Activated naive CD8-positive, alpha-beta T cell (primary cell): Measurements from ENCODE around the gene SOX1.

Experiments used
- H3K27ac Mint-ChIP-seq: one replicate; pipeline ENCODE4 v1.8.0; 2021; ENCODE audit warnings: mixed read lengths
- H3K27me3 Mint-ChIP-seq: one replicate; pipeline ENCODE4 v1.8.0; 2021; ENCODE audit warnings: mixed read lengths
- H3K36me3 Mint-ChIP-seq: one replicate; pipeline ENCODE4 v1.8.0; 2021; ENCODE audit warnings: mixed read lengths
- H3K4me1 Mint-ChIP-seq: one replicate; pipeline ENCODE4 v1.8.0; 2021; ENCODE audit warnings: low read depth, mixed read lengths
- H3K4me3 Mint-ChIP-seq: one replicate; pipeline ENCODE4 v1.8.0; 2021; ENCODE audit warnings: mild to moderate bottlenecking, mixed read lengths
- H3K9me3 Mint-ChIP-seq: one replicate; pipeline ENCODE4 v1.8.0; 2021; ENCODE audit warnings: low read depth, mixed read lengths

Gene SOX1

DNA sequence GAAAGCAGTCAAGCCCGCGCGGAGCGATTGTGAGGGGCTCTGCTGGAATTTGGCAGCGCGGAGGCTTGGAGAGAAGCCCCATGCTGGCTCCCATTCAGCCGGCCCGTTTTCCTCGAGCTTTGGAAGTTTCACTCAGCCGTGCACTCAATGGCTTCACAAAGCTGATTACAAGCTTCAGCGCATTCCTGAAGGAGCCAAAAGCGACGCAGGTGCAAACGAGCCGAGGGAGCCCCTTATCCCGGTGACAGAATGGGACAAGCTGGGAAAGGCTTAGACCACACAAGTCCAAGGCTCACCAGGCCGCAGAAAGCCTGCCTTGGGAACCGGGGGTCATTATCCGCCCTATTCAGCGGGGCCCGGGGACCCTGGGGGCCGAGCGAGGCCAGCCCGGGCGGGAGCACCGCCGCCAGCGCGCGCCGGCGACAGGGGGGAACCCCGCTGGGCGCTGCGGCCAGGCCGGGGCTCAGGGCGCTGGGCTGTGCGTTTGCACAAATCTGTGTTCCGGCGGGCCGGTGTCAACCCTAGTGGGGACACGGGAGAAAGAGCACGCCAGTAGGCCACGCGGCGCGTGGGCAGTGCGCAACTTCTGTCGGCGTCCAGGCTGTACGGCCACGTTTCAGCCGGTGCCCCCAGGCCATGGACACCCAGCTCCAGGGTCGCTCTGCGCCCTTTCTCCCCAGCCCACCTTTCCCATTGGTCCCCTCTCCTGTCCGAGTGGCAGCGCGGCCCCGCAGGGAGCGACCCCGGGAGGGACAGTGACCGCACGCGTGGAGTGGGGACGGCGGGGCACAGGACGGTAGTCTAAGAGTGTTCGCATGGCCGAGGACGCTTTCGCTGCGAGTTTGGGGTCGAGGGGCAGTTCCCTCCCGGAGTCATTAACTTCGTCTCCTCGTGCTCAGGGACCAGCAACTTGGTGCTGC, 37.3 kb downstream of the SOX1 start:
- Mint-ChIP-seq H3K27ac (no peak overlapping the region), H3K36me3 (no peaks in the 10 kb centered on the region), H3K9me3 (no peaks in the 10 kb centered on the region), H3K4me3 (no peak overlapping the region), H3K27me3 (peaks cover 28% of the 10 kb centered on the region), H3K4me1 (peaks cover 1% of the 10 kb centered on the region)

- Mint-ChIP-seq H3K36me3 (no peaks in the 10 kb centered on the region), H3K27me3 (peaks cover 29% of the 10 kb centered on the region), H3K9me3 (no peaks in the 10 kb centered on the region), H3K4me1 (peaks cover 1% of the 10 kb centered on the region), H3K27ac (no peak overlapping the region), H3K4me3 (no peak overlapping the region)
Observed at GRCh38 chr13:112104881-112105234, 37.9 kb downstream of the SOX1 start.

DNA sequence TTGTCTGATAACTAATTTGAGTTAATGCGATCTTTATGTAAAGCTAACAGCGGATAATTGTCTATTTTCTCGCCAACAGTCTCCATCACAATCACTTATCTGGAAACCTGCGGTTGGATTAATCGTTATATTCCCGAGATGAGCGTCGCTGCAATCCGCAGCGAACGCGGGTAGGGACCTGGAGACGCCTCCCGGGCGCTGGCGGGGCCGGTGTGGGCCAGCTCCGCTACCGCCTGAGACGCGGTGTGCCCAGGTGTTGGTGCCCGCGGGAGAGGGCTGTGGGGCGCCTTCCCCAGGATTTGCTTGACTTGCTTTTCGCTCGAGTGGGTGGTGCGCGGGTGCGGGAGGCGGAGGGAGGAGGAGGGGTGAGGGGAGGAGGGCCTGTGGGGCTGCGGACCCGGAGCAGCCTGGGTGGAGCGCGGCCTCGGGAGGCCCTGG, 38.3 kb downstream of the SOX1 start:
- H3K9me3 Mint-ChIP-seq = no peaks in the 10 kb centered on the region
- peaks cover 1% of the 10 kb centered on the region for H3K4me1 Mint-ChIP-seq
- no peak overlapping the region for H3K27ac Mint-ChIP-seq
- no peaks in the 10 kb centered on the region for H3K36me3 Mint-ChIP-seq
- no peak overlapping the region for H3K4me3 Mint-ChIP-seq
- peaks cover 31% of the 10 kb centered on the region for H3K27me3 Mint-ChIP-seq

GRCh38 chr13:112105892-112106291, 38.9 kb downstream of the SOX1 start:
- no peak overlapping the region for H3K27ac Mint-ChIP-seq
- H3K27me3 Mint-ChIP-seq = peaks cover 33% of the 10 kb centered on the region
- peaks cover 1% of the 10 kb centered on the region for H3K4me1 Mint-ChIP-seq
- no peaks in the 10 kb centered on the region for H3K9me3 Mint-ChIP-seq
- no peak overlapping the region for H3K4me3 Mint-ChIP-seq
- H3K36me3 Mint-ChIP-seq = no peaks in the 10 kb centered on the region

GRCh38 chr13:112106478-112107141, 39.7 kb downstream of the SOX1 start:
- H3K4me3 Mint-ChIP-seq = no peak overlapping the region
- no peaks in the 10 kb centered on the region for H3K9me3 Mint-ChIP-seq
- peaks cover 1% of the 10 kb centered on the region for H3K4me1 Mint-ChIP-seq
- H3K27me3 Mint-ChIP-seq = peaks cover 31% of the 10 kb centered on the region
- no peak overlapping the region for H3K27ac Mint-ChIP-seq
- no peaks in the 10 kb centered on the region for H3K36me3 Mint-ChIP-seq

DNA sequence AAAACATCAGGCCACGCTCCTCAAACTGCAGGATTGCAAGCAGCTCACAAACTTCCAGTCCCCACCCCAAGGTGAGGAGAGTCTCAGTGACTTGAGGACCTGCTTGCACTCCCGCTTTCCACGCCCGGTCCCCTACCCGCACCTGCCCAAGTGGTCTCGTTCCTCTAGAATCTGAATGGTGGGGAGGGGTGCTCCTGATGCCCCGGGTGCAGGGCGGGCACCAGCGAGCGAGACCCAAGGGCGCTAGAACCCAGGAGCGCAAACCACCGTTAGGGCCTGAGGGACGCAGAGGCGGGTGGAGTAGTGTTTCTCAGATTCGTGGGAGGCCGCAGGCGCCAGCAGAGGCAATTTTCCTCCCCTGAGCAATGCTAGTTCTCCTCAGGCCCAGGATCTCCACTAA, 40.3 kb downstream of the SOX1 start:
- Mint-ChIP-seq H3K27me3 (peaks cover 27% of the 10 kb centered on the region), H3K27ac (no peak overlapping the region), H3K4me1 (peaks cover 1% of the 10 kb centered on the region), H3K4me3 (no peak overlapping the region), H3K36me3 (no peaks in the 10 kb centered on the region), H3K9me3 (no peaks in the 10 kb centered on the region)

DNA sequence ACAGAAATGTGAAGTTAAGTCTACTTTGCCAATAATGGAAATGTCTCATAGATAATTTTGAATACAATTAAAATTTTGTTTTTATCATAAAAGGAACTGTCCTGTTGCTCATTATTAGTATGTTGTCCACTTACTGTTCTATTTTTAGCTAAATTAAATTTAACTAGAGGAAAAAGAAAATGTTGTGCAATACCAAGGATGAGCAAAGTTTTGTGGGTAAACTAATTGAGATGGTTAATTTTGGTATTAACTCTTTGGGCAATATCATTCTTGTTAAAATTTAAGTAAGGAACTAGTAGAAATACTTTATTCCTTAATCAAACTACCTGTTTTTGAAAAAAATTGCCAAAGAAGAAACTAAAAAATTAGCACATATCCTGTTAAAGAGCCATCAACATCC, 43.5 kb downstream of the SOX1 start:
- no peaks in the 10 kb centered on the region for H3K36me3 Mint-ChIP-seq
- no peak overlapping the region for H3K4me3 Mint-ChIP-seq
- no peaks in the 10 kb centered on the region for H3K9me3 Mint-ChIP-seq
- H3K27ac Mint-ChIP-seq = no peak overlapping the region
- H3K27me3 Mint-ChIP-seq = peaks cover 29% of the 10 kb centered on the region
- no peaks in the 10 kb centered on the region for H3K4me1 Mint-ChIP-seq

DNA sequence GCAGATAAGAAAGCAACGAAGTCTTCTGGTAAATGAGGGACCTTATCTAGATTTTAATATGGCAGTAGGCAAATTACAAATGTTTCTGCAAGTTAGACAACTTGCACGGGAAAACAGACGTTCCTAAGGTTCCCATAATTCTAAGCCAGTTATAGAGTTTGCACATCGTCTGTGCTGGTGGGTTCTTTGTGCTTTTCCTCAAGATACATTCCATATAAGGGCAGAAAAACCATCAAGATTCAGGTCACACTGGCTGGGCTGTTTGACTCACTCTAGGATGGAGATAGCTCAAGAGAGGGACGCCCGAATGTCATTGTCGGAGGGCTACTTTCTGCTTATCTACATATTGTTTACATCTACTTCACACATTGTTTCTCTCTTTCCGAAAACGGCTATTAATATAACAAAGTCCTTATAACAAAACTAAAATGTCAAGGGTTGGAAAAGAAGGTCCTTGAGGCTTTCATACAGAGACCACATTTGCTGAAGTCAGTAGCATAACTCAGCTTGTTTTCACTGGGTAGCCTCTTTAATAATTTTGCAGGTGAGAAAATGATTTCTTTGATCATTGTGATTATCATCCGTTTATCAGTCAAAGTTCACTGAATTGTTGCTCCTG, 44.4 kb downstream of the SOX1 start:
- Mint-ChIP-seq H3K27me3 (peaks cover 25% of the 10 kb centered on the region), H3K36me3 (no peaks in the 10 kb centered on the region), H3K4me1 (no peaks in the 10 kb centered on the region), H3K27ac (no peak overlapping the region), H3K4me3 (no peak overlapping the region), H3K9me3 (no peaks in the 10 kb centered on the region)

- no peak overlapping the region for H3K27ac Mint-ChIP-seq
- H3K9me3 Mint-ChIP-seq = no peaks in the 10 kb centered on the region
- no peak overlapping the region for H3K4me3 Mint-ChIP-seq
- H3K27me3 Mint-ChIP-seq = peaks cover 24% of the 10 kb centered on the region
- no peaks in the 10 kb centered on the region for H3K36me3 Mint-ChIP-seq
- H3K4me1 Mint-ChIP-seq = no peaks in the 10 kb centered on the region
Observed at GRCh38 chr13:112112534-112113276, 45.8 kb downstream of the SOX1 start.

DNA sequence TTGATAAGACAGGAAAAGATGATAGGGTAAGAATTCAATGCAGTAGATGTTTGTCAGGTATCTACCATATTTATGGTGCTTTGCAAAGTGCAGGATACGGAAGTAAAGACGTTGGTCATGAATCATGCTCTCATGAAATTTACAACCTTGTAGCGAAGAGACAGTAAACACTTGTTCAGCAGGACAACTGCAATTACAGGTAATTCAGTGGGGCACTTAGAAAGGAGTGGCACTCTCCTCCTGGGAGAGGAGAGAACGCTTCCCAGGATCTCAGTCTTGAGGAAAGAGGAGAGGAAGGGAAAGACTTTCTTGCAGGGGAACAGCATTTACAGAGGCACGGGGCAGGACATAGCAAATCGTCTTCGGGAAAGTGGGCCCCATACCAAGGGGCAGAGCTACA, 46.4 kb downstream of the SOX1 start:
- Mint-ChIP-seq H3K27me3 (peaks cover 24% of the 10 kb centered on the region), H3K4me1 (no peaks in the 10 kb centered on the region), H3K9me3 (no peaks in the 10 kb centered on the region)

DNA sequence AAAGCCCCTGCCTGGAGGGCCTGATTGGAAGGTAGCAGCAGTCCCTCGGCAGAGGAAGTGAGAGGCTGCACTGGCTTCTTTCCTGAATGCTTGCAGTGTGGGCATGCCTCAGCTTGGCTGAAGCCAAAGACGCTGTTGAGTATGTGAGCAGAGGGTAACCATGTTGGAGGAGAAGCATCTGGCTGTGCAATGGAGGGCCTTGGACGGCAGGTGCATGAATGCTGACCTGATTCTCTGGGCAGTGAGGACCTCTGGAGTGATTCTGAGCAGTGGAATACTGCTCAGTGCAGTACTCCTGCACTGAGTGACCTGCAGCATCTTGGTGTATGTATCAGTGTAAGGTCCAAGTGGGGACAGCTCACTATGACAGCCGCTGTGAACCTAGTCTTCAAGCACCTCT, 46.9 kb downstream of the SOX1 start:
- Mint-ChIP-seq H3K27ac (no peak overlapping the region), H3K4me1 (no peaks in the 10 kb centered on the region), H3K4me3 (no peak overlapping the region), H3K27me3 (peaks cover 19% of the 10 kb centered on the region), H3K36me3 (no peaks in the 10 kb centered on the region), H3K9me3 (no peaks in the 10 kb centered on the region)

More for the DNA sequence above, 46.4 kb downstream of the SOX1 start:
- Mint-ChIP-seq H3K4me3 (no peak overlapping the region), H3K27ac (no peak overlapping the region), H3K36me3 (no peaks in the 10 kb centered on the region)

DNA sequence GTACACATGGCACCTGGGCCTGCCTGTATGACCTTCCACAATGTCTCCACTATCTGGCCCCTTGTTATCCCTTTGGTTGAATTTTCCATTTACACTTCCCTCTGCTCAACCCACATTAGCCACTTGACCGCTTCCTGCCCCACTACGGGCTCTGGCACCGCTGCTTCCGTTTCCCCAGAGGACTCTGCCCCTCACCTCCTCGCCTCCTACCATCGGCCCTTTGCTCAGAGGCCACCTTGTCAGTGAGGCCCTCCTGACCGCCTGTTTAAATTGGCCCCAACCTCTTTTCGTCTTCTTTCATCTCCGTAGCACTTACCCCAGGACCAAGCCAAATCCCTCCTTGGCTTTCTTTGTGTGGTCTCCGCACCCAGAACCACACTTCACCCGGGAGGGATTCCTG, 47.4 kb downstream of the SOX1 start:
- Mint-ChIP-seq H3K36me3 (no peaks in the 10 kb centered on the region), H3K27me3 (peaks cover 19% of the 10 kb centered on the region), H3K27ac (no peak overlapping the region), H3K4me1 (no peaks in the 10 kb centered on the region), H3K4me3 (no peak overlapping the region), H3K9me3 (no peaks in the 10 kb centered on the region)

GRCh38 chr13:112115403-112116091, 48.6 kb downstream of the SOX1 start:
- Mint-ChIP-seq H3K4me1 (no peaks in the 10 kb centered on the region), H3K27me3 (peaks cover 18% of the 10 kb centered on the region), H3K9me3 (no peaks in the 10 kb centered on the region), H3K27ac (no peak overlapping the region), H3K36me3 (no peaks in the 10 kb centered on the region), H3K4me3 (no peak overlapping the region)

DNA sequence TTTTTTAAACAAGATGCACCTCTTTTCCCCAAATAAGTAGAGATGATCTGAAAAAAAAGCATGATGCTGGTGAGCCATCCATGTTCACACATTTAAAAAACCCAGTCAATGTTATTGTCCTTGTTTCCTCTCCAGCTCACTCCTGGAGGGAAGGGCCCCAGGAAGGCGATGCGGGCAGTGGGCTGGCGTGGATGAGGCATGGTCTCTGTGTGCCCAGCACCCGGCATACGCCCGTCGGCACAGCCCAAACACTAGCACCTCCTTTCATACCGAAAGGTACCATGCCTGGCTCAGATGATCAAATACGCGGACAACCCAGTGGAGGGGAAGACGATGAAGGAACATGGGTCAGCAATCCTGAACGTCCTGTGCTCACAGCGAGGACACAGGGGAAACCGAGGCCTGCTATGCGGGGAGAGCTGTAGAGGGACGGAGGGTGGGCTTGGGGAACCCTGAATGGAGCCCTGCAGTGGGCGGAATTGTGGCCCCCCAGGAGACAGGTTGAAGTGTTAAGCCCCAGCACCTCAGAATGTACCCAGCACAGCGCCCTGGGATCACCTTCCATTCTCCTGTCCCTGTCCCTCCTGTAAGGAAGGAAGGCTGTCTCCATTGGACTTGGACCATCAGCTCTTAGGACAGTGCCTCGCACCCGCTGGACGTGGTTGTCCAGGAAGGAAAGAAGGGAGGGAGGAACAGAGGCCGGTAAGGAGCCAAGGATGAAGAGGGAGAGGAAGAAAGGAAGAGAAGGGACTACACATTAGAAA, 49.4 kb downstream of the SOX1 start:
- H3K4me3 Mint-ChIP-seq = no peak overlapping the region
- no peak overlapping the region for H3K27ac Mint-ChIP-seq
- H3K27me3 Mint-ChIP-seq = peaks cover 12% of the 10 kb centered on the region
- no peaks in the 10 kb centered on the region for H3K4me1 Mint-ChIP-seq
- H3K36me3 Mint-ChIP-seq = no peaks in the 10 kb centered on the region
- no peaks in the 10 kb centered on the region for H3K9me3 Mint-ChIP-seq
